T-cell (primary cell): ENCODE measurements around the gene TTYH3. TPM values are rescaled to one million over a fixed set of nuclear protein-coding genes. Genes with fewer than 3 reads are reported as not detected.

ENCODE experiments used
- ATAC-seq, 4 experiments: fragments of 200-7000 bp in 3 of 4; fragments of 150-1000 bp in 1 of 4; cut with Tn5 transposase; replicated peaks in 1 of 4; 1 replicate in 3 of 4; 2 replicates in 1 of 4; pipeline ENCODE4 v1.10.0; 2021; ENCODE audit warnings: moderate library complexity in 3 of 4, mild to moderate bottlenecking in 2 of 4, moderate number of reproducible peaks in 1 of 4
- CTCF ChIA-PET, 2 donors: fragments of 300-600 bp; sonication (Branson Sonifier 250); formaldehyde crosslinking; loops; one replicate each; lab custom pipeline; 2022; ENCODE audit warnings: antibody characterized with exemption in 2 of 2; lab: Charles Lee
- POLR2A ChIA-PET, 2 donors: fragments of 300-600 bp; sonication (Branson Sonifier 250); formaldehyde crosslinking; loops; one replicate each; lab custom pipeline; 2022; ENCODE audit warnings: antibody characterized with exemption in 2 of 2; lab: Charles Lee
- DNase-seq, 35 experiments: peaks; one replicate each; pipeline versions ENCODE4 v3.0.0 to v3.0.0-alpha.2; 2013 to 2023
- H3K27ac ChIP-seq: one replicate; pipeline ENCODE4 v1.5.1; 2013; ENCODE audit warnings: low read length
- H3K27me3 ChIP-seq, 2 experiments: replicated peaks in 1 of 2; 1 replicate in 1 of 2; 2 replicates in 1 of 2; pipeline versions ENCODE4 v1.6.1 to v1.7.0; 2013; ENCODE audit warnings: low read length in 1 of 2, mixed read lengths in 1 of 2; ENCODE audit not compliant: control insufficient read depth in 2 of 2, insufficient read depth in 2 of 2; ENCODE audit errors: extremely low read depth in 1 of 2
- H3K36me3 ChIP-seq, 2 donors: 1 replicate in 1 of 2; 2 replicates in 1 of 2; pipeline versions ENCODE4 v1.6.1 to v1.7.0; 2013; ENCODE audit warnings: low read length in 1 of 2; ENCODE audit not compliant: control insufficient read depth in 2 of 2, insufficient read depth in 1 of 2; ENCODE audit errors: extremely low read depth in 1 of 2
- H3K4me1 ChIP-seq, 2 experiments: 1 replicate in 1 of 2; 2 replicates in 1 of 2; pipeline versions ENCODE4 v1.6.1 to v1.7.0; 2013; ENCODE audit warnings: low read length in 2 of 2, mixed read lengths in 1 of 2; ENCODE audit not compliant: insufficient read depth in 2 of 2, control insufficient read depth in 1 of 2; ENCODE audit errors: extremely low read depth in 1 of 2
- H3K4me3 ChIP-seq, 2 donors: 1 replicate in 1 of 2; 2 replicates in 1 of 2; pipeline versions ENCODE4 v1.5.1 to v1.7.0; 2013; ENCODE audit warnings: mild to moderate bottlenecking in 2 of 2, low read length in 1 of 2, moderate library complexity in 1 of 2; ENCODE audit not compliant: control insufficient read depth in 1 of 2; ENCODE audit errors: extremely low read depth in 1 of 2
- H3K9me3 ChIP-seq: 2 replicates; pipeline ENCODE4 v1.7.0; 2013
- H3K27ac Mint-ChIP-seq, 2 donors: one replicate each; pipeline ENCODE4 v1.8.0; 2020 to 2021; ENCODE audit warnings: mild to moderate bottlenecking in 2 of 2, mixed read lengths in 2 of 2
- H3K27me3 Mint-ChIP-seq, 2 donors: one replicate each; pipeline ENCODE4 v1.8.0; 2021 to 2022; ENCODE audit warnings: mixed read lengths in 2 of 2
- H3K36me3 Mint-ChIP-seq: one replicate; pipeline ENCODE4 v1.8.0; 2021; ENCODE audit warnings: mixed read lengths
- H3K4me1 Mint-ChIP-seq, 3 donors: one replicate each; pipeline ENCODE4 v1.8.0; 2020 to 2022; ENCODE audit warnings: mixed read lengths in 3 of 3, mild to moderate bottlenecking in 1 of 3
- H3K4me3 Mint-ChIP-seq, 3 donors: one replicate each; pipeline ENCODE4 v1.8.0; 2020 to 2022; ENCODE audit warnings: mild to moderate bottlenecking in 3 of 3, mixed read lengths in 3 of 3, moderate library complexity in 3 of 3
- H3K9me3 Mint-ChIP-seq, 3 donors: one replicate each; pipeline ENCODE4 v1.8.0; 2020 to 2022; ENCODE audit warnings: mixed read lengths in 3 of 3
- WGBS: methylation state at CpG from one replicate; pipeline ENCODE4 v1.1.5; 2013; ENCODE audit warnings: missing lambda C conversion rate; ENCODE audit not compliant: insufficient coverage; 5-methylcytosine and 5-hydroxymethylcytosine counted together
- total RNA-seq, 35 experiments: library from RNA in 6 of 35; stranded (reverse) in 6 of 35; fragments of 120-200 nt in 1 of 35; gene quantifications; one replicate each; pipeline versions ENCODE4 v1.2.1 to v1.2.4 and lab custom pipeline; 2013 to 2026

The TTYH3 gene
- total RNA-seq, 5 donors from 2014 or later (not counting 1 experiment from before 2014, with no cell fraction given) = 11.5 to 17.7 (median 14.5) TPM

GRCh38 chr7:2662273-2663120 lies 30.7 kb downstream of the TTYH3 start:
- POLR2A ChIA-PET = no interaction called here

GRCh38 chr7:2663121-2663886 lies 31.5 kb downstream of the TTYH3 start:
- Mint-ChIP-seq H3K27me3 (peaks cover 0 to 5% of the 10 kb centered on the region in 2 donors), H3K36me3 (no peaks in the 10 kb centered on the region), H3K4me3 (no peak overlapping the region), H3K9me3 (no peaks in the 10 kb centered on the region), H3K27ac (no peak overlapping the region), H3K4me1 (peaks cover 0 to 2% (median 0%) of the 10 kb centered on the region in 3 donors)
- Histone ChIP-seq H3K4me1 (no peaks in the 10 kb centered on the region), H3K9me3 (no peaks in the 10 kb centered on the region), H3K27ac (no peak overlapping the region), H3K36me3 (no peaks in the 10 kb centered on the region), H3K27me3 (peaks cover 0 to 29% of the 10 kb centered on the region in 2 experiments), H3K4me3 (no peak overlapping the region)
- ATAC-seq = no peak
- DNase-seq = no peak
- POLR2A ChIA-PET = no interaction called here
- CTCF ChIA-PET = no interaction called here
- WGBS = 89% methylated on average over 25 of the region's 30 CpGs

More at GRCh38 chr7:2662273-2663120, 30.7 kb downstream of the TTYH3 start:
- H3K27me3 Mint-ChIP-seq = peaks cover 0 to 3% of the 10 kb centered on the region in 2 donors
- H3K4me3 Mint-ChIP-seq = no peak overlapping the region
- Histone ChIP-seq H3K36me3 (peaks cover 0 to 1% of the 10 kb centered on the region in 2 donors), H3K4me1 (no peaks in the 10 kb centered on the region), H3K9me3 (no peaks in the 10 kb centered on the region), H3K27ac (no peak overlapping the region), H3K27me3 (peaks cover 0 to 24% of the 10 kb centered on the region in 2 experiments), H3K4me3 (no peak overlapping the region)
- H3K9me3 Mint-ChIP-seq = no peaks in the 10 kb centered on the region
- WGBS = 90% methylated on average over 28 of the region's 33 CpGs
- H3K36me3 Mint-ChIP-seq = no peaks in the 10 kb centered on the region
- DNase-seq (no peak), ATAC-seq (no peak)
- peaks cover 0 to 2% (median 0%) of the 10 kb centered on the region in 3 donors for H3K4me1 Mint-ChIP-seq
- no peak overlapping the region for H3K27ac Mint-ChIP-seq
- CTCF ChIA-PET = no interaction called here

GRCh38 chr7:2663960-2664359 lies 32.2 kb downstream of the TTYH3 start:
- Histone ChIP-seq H3K9me3 (no peaks in the 10 kb centered on the region), H3K4me1 (no peaks in the 10 kb centered on the region), H3K36me3 (no peaks in the 10 kb centered on the region), H3K27me3 (peaks cover 0 to 32% of the 10 kb centered on the region in 2 experiments), H3K27ac (no peak overlapping the region), H3K4me3 (no peak overlapping the region)
- no CpG with 5 or more reads among the region's 4 CpGs for WGBS
- ATAC-seq (no peak), DNase-seq (no peak)
- Mint-ChIP-seq H3K27me3 (peaks cover 0 to 5% of the 10 kb centered on the region in 2 donors), H3K9me3 (no peaks in the 10 kb centered on the region), H3K4me3 (no peak overlapping the region), H3K27ac (no peak overlapping the region), H3K36me3 (no peaks in the 10 kb centered on the region), H3K4me1 (peaks cover 0 to 2% (median 0%) of the 10 kb centered on the region in 3 donors)
- POLR2A ChIA-PET = no interaction called here
- CTCF ChIA-PET = no interaction called here

- Mint-ChIP-seq H3K27ac (no peak overlapping the region), H3K4me1 (peaks cover 0 to 2% (median under 1%) of the 10 kb centered on the region in 3 donors), H3K36me3 (no peaks in the 10 kb centered on the region), H3K4me3 (no peak overlapping the region), H3K9me3 (no peaks in the 10 kb centered on the region), H3K27me3 (peaks cover 6 to 11% of the 10 kb centered on the region in 2 donors)
- ATAC-seq (peak in 1 of 4 experiments; percentile 16), DNase-seq (no peak)
- WGBS = 63% methylated on average over 31 of the region's 33 CpGs
- ChIA-PET CTCF (no interaction called here), POLR2A (no interaction called here)
- Histone ChIP-seq H3K27me3 (peaks cover 0 to 44% of the 10 kb centered on the region in 2 experiments), H3K27ac (no peak overlapping the region), H3K36me3 (no peaks in the 10 kb centered on the region), H3K9me3 (no peaks in the 10 kb centered on the region), H3K4me1 (no peaks in the 10 kb centered on the region), H3K4me3 (no peak overlapping the region)
Observed at GRCh38 chr7:2665359-2665791, 33.6 kb downstream of the TTYH3 start.

- POLR2A ChIA-PET = no interaction called here
- CTCF ChIA-PET = no interaction called here
- H3K4me3 ChIP-seq = no peak overlapping the region
- WGBS = 100% methylated on average over 1 of the region's 6 CpGs
- Mint-ChIP-seq H3K27ac (no peak overlapping the region), H3K27me3 (peaks cover 10 to 13% of the 10 kb centered on the region in 2 donors), H3K9me3 (no peaks in the 10 kb centered on the region), H3K4me1 (peaks cover 6 to 8% (median 8%) of the 10 kb centered on the region in 3 donors), H3K4me3 (no peak overlapping the region), H3K36me3 (no peaks in the 10 kb centered on the region)
- peaks cover 0 to 52% of the 10 kb centered on the region in 2 experiments for H3K27me3 ChIP-seq
- ATAC-seq = no peak
- DNase-seq = no peak
- H3K36me3 ChIP-seq = no peaks in the 10 kb centered on the region
- H3K4me1 ChIP-seq = peaks cover 0 to 6% of the 10 kb centered on the region in 2 experiments
- no peak overlapping the region for H3K27ac ChIP-seq
- no peaks in the 10 kb centered on the region for H3K9me3 ChIP-seq
Observed at GRCh38 chr7:2666155-2666554, 34.4 kb downstream of the TTYH3 start.

- peaks cover 6 to 9% (median 8%) of the 10 kb centered on the region in 3 donors for H3K4me1 Mint-ChIP-seq
- ATAC-seq (no peak), DNase-seq (no peak)
- H3K4me3 Mint-ChIP-seq = no peak overlapping the region
- whole genome bisulfite sequencing = 91% methylated on average over 15 of the region's 18 CpGs
- Histone ChIP-seq H3K27me3 (peaks cover 0 to 57% of the 10 kb centered on the region in 2 experiments), H3K9me3 (no peaks in the 10 kb centered on the region), H3K36me3 (no peaks in the 10 kb centered on the region), H3K4me1 (peaks cover 0 to 9% of the 10 kb centered on the region in 2 experiments), H3K27ac (no peak overlapping the region), H3K4me3 (no peak overlapping the region)
- no peaks in the 10 kb centered on the region for H3K36me3 Mint-ChIP-seq
- H3K27me3 Mint-ChIP-seq = peaks cover 10 to 13% of the 10 kb centered on the region in 2 donors
- no peaks in the 10 kb centered on the region for H3K9me3 Mint-ChIP-seq
- no peak overlapping the region for H3K27ac Mint-ChIP-seq
- POLR2A ChIA-PET = no interaction called here
- CTCF ChIA-PET = no interaction called here
Observed at GRCh38 chr7:2666588-2667250, 34.9 kb downstream of the TTYH3 start.
